ENCODE data around the gene AGAP6.
"Not testable (repeated sequence)": the region's sequence is repeated elsewhere in the genome, so short reads cannot be mapped to it uniquely, and the experiment has no call there.

GRCh38 chr10:50016926-50017325, 28.7 kb downstream of the AGAP6 start:
- TF ChIP-seq POLR2A (IDR thresholded peaks at IDR 0.05; ENCODE audit: low read depth, low read length); POLR2AphosphoS5 (IDR thresholded peaks at IDR 0.05; ENCODE audit: insufficient read depth, low read depth, low read length); MAX (IDR thresholded peaks at IDR 0.05; ENCODE audit: insufficient read depth, insufficient read length); EZH2 (IDR thresholded peaks at IDR 0.05; ENCODE audit: borderline replicate concordance, low read depth, low read length, severe bottlenecking); FOS (IDR thresholded peaks at IDR 0.05; ENCODE audit: borderline replicate concordance, insufficient read depth, low read length); CTCF (IDR thresholded peaks at IDR 0.05; ENCODE audit: extremely low read depth in 1 of 2, insufficient read depth in 1 of 2, low read depth in 1 of 2, low read length in 2 of 2); GATA2 (IDR thresholded peaks at IDR 0.05; ENCODE audit: insufficient read depth, insufficient read length, low read depth, low read length): not testable (repeated sequence)
